OCI-LY3 (cell line): ENCODE results near the gene NARF.
"Not testable (repeated sequence)": the region's sequence is repeated elsewhere in the genome, so short reads cannot be mapped to it uniquely, and the experiment has no call there.

ENCODE experiments used
- H2AFZ ChIP-seq: fragments of 200-600, 300-600 bp; shearing (Covaris generic); 2 replicates; pipeline ENCODE4 v1.6.0; 2014; ENCODE audit warnings: antibody characterized with exemption, low read depth, low read length
- H3K27ac ChIP-seq: fragments of 200-600, 300-600 bp; sonication (generic); 2 replicates; pipeline ENCODE4 v1.5.1; 2014; ENCODE audit warnings: mild to moderate bottlenecking, low read length, moderate library complexity, mixed read lengths
- H3K27me3 ChIP-seq: fragments of 200-600, 300-600 bp; sonication (generic); 2 replicates; pipeline ENCODE4 v1.6.1; 2014; ENCODE audit warnings: low read depth, low read length, mixed read lengths
- H3K36me3 ChIP-seq: fragments of 200-600, 300-600 bp; sonication (generic); replicated peaks from 2 replicates; pipeline ENCODE3; 2014; ENCODE audit warnings: low read depth, low read length, mixed read lengths
- H3K4me1 ChIP-seq: fragments of 300-600, 200-600 bp; sonication (generic); 2 replicates; pipeline ENCODE4 v1.6.1; 2014; ENCODE audit warnings: low read length, mixed read lengths
- H3K4me2 ChIP-seq: fragments of 200-600, 300-600 bp; sonication (generic); 2 replicates; pipeline ENCODE4 v1.6.1; 2014; ENCODE audit warnings: low read length, mixed read lengths
- H3K4me3 ChIP-seq: fragments of 300-600, 200-600 bp; sonication (generic); 2 replicates; pipeline ENCODE4 v1.5.1; 2014; ENCODE audit warnings: antibody characterized with exemption, mild to moderate bottlenecking, low read length, moderate library complexity
- H3K79me2 ChIP-seq: fragments of 300-600, 200-600 bp; shearing (Covaris generic); 2 replicates; pipeline ENCODE4 v1.6.1; 2014; ENCODE audit warnings: mild to moderate bottlenecking, low read length, mixed read lengths
- H3K9ac ChIP-seq: fragments of 300-600, 200-600 bp; shearing (Covaris generic); 2 replicates; pipeline ENCODE4 v1.6.0; 2014; ENCODE audit warnings: mild to moderate bottlenecking, low read length, moderate library complexity
- H3K9me3 ChIP-seq: fragments of 200-600, 300-600 bp; shearing (Covaris generic); 2 replicates; pipeline ENCODE4 v1.6.1; 2014; ENCODE audit warnings: low read length, mixed read lengths; ENCODE audit not compliant: insufficient read depth
- H4K20me1 ChIP-seq: fragments of 200-600, 300-600 bp; sonication (generic); 2 replicates; pipeline ENCODE4 v1.6.1; 2016; ENCODE audit warnings: low read length, mixed read lengths; ENCODE audit not compliant: insufficient read depth
- CTCF ChIP-seq: fragments of 200-600, 300-600 bp; sonication (generic); IDR thresholded peaks from 2 replicates; pipeline ENCODE4 v1.5.1; 2014; ENCODE audit warnings: antibody characterized with exemption, low read length, low read depth
- EZH2phosphoT487 ChIP-seq: fragments of 200-600 bp; shearing (Covaris generic); IDR thresholded peaks from 2 replicates; pipeline ENCODE4 v1.6.1; 2018; ENCODE audit warnings: antibody characterized with exemption, mixed run types, low read depth

Gene NARF

GRCh38 chr17:82450357-82451106 is 8.0 kb upstream of the NARF start, which contains the start of gene CYBC1:
Gene CYBC1 (minus strand): TSS chr17:82450752. CDS start chr17:82449254, 1,498 bp downstream.
- Histone ChIP-seq H3K27me3 (no peaks in the 10 kb centered on the region), H3K79me2 (peaks cover 41% of the 10 kb centered on the region), H4K20me1 (peaks cover 19% of the 10 kb centered on the region), H3K9ac (peak within 1 kb of the TSS; percentile 89), H3K27ac (peak within 1 kb of the TSS; percentile 97), H3K36me3 (peaks cover 26% of the 10 kb centered on the region), H3K9me3 (no peaks in the 10 kb centered on the region), H3K4me3 (peak within 1 kb of the TSS; percentile 81), H3K4me1 (peaks cover 20% of the 10 kb centered on the region), H2AFZ (peak within 1 kb of the TSS; percentile 47; the same call in 1 of the 2 replicates), H3K4me2 (peak within 1 kb of the TSS; percentile 100)
- TF ChIP-seq EZH2phosphoT487: no peak
- no peak; the same call in 1 of the 2 replicates for TF ChIP-seq CTCF

GRCh38 chr17:82452162-82452561 is 6.4 kb upstream of the NARF start:
- peaks cover 7% of the 10 kb centered on the region for H4K20me1 ChIP-seq
- no peaks in the 10 kb centered on the region for H3K27me3 ChIP-seq
- no peak overlapping the region for H3K9ac ChIP-seq
- no peak overlapping the region for H2AFZ ChIP-seq
- H3K4me1 ChIP-seq: peaks cover 23% of the 10 kb centered on the region
- H3K79me2 ChIP-seq: peaks cover 26% of the 10 kb centered on the region
- H3K4me3 ChIP-seq: no peak overlapping the region
- H3K36me3 ChIP-seq: peaks cover 12% of the 10 kb centered on the region
- no peak for TF ChIP-seq EZH2phosphoT487
- no peak for TF ChIP-seq CTCF
- H3K4me2 ChIP-seq: no peak overlapping the region
- no peaks in the 10 kb centered on the region for H3K9me3 ChIP-seq
- H3K27ac ChIP-seq: no peak overlapping the region

- H3K9ac ChIP-seq, H3K27ac ChIP-seq, H3K4me2 ChIP-seq, H3K36me3 ChIP-seq, H3K27me3 ChIP-seq, H2AFZ ChIP-seq, H3K9me3 ChIP-seq, H4K20me1 ChIP-seq, H3K4me3 ChIP-seq: not testable (repeated sequence)
- Histone ChIP-seq H3K4me1 (peaks cover 26% of the 10 kb centered on the region), H3K79me2 (peaks cover 16% of the 10 kb centered on the region)
Observed at GRCh38 chr17:82453151-82453550, 5.4 kb upstream of the NARF start.

GRCh38 chr17:82453706-82454105 is 4.8 kb upstream of the NARF start:
- not testable (repeated sequence) for H3K27me3 ChIP-seq, H3K9me3 ChIP-seq, H2AFZ ChIP-seq, H3K4me2 ChIP-seq, H4K20me1 ChIP-seq, H3K27ac ChIP-seq, H3K9ac ChIP-seq, H3K4me3 ChIP-seq, H3K36me3 ChIP-seq
- H3K4me1 ChIP-seq: peaks cover 24% of the 10 kb centered on the region
- H3K79me2 ChIP-seq: peaks cover 15% of the 10 kb centered on the region

- peak overlapping the region; percentile 83 for H3K4me3 ChIP-seq
- peaks cover 10% of the 10 kb centered on the region for H3K4me1 ChIP-seq
- H3K36me3 ChIP-seq: peaks cover 3% of the 10 kb centered on the region
- peaks cover 9% of the 10 kb centered on the region for H3K79me2 ChIP-seq
- peak overlapping the region; percentile 86 for H3K4me2 ChIP-seq
- no peaks in the 10 kb centered on the region for H3K9me3 ChIP-seq
- TF ChIP-seq CTCF (no peak), EZH2phosphoT487 (no peak)
- peak overlapping the region; percentile 93 for H3K9ac ChIP-seq
- H3K27ac ChIP-seq: peak overlapping the region; percentile 95
- H2AFZ ChIP-seq: no peak overlapping the region
- H4K20me1 ChIP-seq: peaks cover 3% of the 10 kb centered on the region; the same call in 1 of the 2 replicates
- H3K27me3 ChIP-seq: no peaks in the 10 kb centered on the region
Observed at GRCh38 chr17:82457073-82457928, 1.2 kb upstream of the NARF start.
